ENCODE data around the gene GDPD3.
"Not testable (repeated sequence)": the region's sequence is repeated elsewhere in the genome, so short reads cannot be mapped to it uniquely, and the experiment has no call there.

GDPD3 gene, protein sequence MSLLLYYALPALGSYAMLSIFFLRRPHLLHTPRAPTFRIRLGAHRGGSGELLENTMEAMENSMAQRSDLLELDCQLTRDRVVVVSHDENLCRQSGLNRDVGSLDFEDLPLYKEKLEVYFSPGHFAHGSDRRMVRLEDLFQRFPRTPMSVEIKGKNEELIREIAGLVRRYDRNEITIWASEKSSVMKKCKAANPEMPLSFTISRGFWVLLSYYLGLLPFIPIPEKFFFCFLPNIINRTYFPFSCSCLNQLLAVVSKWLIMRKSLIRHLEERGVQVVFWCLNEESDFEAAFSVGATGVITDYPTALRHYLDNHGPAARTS

DNA sequence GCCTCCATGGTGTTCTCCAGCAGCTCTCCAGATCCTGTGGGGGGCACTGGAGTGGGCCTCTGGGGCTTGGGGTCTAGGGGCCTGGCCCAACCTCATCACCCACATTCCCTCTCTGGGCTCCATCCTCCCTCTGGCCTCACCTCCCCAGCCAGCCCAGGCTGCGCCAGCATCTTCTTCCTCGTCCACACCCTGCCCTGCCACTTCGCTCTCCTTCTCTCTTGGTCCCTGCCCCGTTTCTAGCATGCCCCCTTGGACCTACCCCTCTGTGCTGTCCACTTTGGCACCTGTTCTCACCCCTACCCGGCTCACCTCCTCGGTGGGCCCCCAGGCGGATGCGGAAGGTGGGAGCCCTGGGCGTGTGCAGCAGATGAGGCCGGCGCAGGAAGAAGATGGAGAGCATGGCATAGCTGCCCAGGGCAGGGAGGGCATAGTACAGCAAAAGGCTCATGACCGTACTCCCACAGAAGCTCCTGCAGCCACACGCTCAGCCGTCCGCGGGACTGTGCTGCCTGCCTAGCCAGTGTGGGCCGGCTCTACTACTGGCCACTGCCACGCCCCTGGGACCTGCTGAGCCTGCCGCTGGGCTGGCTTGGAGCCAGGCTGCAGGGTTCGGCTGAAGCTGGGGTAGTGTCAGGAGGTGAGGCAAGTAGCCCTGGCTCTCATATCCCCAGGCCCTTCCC lies at the start of gene GDPD3:
GDPD3 (minus strand) TSS at position 507 of the 680 bp plus-strand sequence; CDS start at position 448, 59 bp downstream.
- no peak for DNase-seq

DNA sequence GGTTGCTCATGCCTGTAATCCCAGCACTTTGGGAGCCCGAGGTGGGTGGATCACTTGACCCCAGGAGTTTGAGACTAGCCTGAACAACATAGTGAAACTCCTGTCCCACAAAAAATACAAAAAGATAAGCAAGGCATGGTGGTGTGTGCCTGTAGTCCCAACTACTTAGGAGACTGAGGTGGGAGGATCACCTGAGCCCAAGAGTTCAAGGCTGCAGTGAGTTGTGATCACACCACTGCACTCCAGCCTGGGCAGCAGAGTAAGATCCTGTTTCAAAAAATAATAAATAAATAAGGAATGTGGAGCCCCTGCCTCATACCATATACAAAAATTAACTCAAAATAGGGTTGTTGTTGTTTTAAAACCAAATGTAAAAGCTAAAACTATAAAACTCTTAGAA lies 43.9 kb upstream of the GDPD3 start:
- DNase-seq = no peak

DNA sequence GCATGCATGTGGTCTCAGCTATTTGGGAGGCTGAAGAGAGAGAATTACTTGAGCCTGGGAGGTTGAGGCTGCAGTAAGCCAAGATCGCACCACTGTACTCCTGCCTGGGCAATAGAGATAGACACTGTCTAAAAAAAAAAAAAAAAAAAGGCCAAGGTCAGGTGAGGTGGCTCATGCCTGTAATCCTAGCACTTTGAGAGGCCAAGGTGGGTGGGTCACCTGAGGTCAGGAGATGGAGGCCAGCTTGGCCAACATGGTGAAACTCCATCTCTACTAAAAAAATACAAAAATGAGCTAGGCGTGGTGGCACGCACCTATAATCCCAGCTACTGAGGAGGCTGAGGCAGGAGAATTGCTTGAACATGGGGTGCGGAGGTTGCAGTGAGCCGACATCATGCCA lies 41.9 kb upstream of the GDPD3 start:
- DNase-seq = no peak

DNA sequence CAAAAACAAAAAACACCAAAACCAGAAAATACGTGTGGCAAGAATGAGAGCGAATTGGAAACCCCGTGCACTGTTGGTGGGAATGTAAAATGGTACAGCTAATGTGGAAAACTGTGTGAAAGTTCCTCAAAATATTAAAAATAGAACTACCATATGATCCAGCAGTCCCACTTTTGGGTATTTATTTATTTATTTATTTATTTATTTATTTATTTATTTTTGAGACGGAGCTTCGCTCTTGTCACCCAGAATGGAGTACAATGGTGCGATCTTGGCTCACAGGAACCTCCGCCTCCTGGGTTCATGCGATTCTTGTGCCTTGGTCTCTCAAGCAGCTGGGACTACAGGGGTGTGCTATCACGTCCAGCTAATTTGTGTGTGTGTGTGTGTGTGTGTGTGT lies 39.2 kb upstream of the GDPD3 start:
- DNase-seq = no peak

DNA sequence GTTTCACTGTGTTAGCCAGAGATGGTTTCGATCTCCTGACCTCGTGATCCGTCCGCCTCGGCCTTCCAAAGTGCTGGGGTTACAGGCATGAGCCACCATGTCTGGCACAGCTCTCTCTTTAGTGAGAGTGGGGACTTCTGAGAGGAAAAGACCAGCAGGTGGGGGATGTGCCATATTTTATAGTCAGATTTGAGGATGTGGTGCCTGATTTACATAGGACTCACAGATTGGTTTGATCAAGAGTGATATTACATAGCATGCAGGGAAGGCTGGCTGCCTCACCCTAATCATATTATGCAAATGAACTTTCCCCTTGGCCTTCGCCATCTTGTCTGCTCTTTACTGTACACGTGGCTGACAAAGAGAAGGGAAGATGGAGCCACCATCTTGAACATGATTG lies 37.8 kb upstream of the GDPD3 start:
- DNase-seq = no peak

DNA sequence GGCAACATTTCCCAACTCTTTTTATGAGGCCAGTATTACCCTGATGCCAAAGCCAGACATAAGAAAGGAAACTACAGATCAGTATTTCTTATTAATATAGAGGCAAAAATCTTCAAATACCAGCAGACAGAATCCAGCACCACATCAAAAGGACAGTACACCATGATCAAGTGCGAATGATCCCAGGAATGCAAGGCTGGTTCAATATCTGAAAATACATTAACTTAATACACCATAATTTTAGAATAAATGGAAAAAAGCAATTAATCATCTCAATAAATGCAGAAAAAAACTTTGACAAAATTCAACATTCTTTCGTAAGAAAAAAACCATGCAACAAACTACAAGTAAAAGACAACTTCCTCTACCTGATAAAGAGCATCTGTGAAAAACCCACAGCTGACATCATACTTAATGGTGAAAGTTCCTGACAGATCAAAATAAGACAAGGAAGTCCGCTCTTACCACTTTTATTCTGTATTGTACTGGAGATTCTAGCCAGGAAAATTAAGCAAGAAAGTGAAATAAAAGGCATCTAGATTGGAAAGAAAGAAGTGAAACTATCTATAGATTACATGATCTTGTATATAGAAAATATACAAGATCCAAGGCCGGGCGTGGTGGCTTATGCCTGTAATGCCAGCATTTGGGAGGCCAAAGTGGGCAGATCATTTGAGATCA lies 36.1 kb upstream of the GDPD3 start:
- no peak for DNase-seq

DNA sequence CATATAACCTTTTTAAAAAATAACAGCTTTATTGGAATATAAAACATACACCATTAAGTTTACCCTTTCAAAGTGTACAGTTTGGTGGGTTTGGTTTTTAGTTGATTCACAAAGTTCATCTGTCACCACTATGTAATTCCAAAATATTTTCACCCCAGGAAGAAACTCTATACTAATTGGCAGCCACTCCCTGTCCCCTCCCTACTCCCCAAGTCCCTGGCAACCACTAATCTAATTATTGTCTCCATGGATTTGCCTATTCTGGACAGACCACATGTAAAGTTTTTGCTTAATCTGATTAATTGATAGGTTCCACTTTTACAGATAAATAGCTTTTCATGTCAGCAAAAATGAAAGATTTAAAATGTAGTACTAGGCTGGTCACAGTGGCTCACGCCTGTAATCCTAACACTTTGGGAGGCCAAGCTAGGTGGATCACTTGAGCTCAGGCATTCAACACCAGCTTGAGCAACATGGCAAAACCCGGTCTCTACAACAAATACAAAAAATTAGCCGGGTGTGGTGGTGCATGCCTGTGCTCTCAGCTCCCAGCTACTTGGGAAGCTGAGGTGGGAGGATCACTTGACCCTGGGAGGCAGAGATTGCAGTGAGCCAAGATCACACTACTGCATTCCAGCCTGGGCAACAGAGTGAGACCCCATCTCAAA lies 34.6 kb upstream of the GDPD3 start:
- no peak for DNase-seq

DNA sequence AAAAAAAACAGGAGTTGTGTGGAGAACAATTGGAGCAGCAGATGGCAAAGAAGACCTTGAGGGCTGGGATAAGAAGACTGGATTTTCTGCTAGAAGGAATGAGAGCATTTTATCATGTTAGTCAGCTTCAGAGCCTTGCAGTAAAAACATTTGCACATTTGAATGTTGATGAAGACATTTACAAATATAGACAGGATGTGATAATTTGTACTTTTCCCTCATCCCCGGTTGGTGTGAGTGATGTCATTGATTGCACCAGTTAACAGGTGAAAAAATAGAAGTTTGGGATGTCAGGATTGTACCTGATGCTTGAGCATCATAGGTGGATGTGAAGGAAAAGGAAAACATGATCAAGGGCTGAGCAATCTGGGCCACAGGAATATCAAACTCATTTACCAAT lies 32.3 kb upstream of the GDPD3 start:
- DNase-seq = no peak

DNA sequence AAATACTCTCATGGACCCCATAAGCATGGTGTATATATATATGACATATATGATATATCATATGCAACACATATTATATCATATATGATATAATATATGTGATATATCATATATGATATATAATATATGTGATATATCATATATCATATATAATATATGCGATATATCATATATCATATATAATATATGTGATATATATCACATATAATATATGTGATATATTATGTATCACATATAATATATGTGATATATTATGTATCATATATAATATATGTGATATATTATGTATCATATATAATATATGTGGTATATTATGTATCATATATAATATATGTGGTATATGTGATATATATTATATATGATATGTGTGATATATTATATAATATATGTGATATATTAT lies 31.6 kb upstream of the GDPD3 start:
- DNase-seq = no peak

DNA sequence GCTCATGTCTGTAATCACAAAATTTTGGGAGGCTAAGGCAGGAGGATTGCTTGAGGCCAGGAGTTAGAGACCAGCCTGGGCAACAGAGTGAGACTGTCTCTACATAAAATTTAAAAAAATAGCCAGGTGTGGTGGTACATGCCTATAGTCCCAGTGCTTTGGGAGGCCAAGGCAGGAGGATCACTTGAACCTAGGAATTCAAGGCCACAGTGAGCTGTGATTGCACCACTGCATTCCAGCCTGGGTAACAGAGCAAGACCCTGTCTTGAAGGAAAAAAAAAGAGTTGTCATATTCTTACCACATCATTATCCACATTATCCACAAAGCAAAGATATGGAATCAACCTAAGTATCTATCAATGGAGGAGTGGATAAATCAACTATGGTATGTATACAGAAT lies 30.7 kb upstream of the GDPD3 start:
- no peak for DNase-seq

DNA sequence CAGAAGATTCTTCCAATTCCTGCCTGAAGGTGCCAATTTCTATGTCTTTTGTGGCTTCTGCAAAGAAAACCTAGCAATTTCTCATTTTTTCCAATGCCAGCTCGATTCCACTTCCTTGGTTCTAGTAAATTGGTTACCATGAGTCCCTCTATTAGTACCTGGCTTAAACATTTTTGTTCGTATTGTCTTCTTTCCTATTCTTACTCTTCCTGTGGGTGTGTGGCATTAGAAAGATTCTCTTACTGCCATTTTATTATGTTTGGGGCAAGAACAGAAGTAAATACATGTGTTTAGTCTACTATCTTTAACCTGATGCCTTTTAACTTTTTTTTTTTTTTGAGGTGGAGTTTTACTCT lies 30.0 kb upstream of the GDPD3 start:
- DNase-seq = no peak

DNA sequence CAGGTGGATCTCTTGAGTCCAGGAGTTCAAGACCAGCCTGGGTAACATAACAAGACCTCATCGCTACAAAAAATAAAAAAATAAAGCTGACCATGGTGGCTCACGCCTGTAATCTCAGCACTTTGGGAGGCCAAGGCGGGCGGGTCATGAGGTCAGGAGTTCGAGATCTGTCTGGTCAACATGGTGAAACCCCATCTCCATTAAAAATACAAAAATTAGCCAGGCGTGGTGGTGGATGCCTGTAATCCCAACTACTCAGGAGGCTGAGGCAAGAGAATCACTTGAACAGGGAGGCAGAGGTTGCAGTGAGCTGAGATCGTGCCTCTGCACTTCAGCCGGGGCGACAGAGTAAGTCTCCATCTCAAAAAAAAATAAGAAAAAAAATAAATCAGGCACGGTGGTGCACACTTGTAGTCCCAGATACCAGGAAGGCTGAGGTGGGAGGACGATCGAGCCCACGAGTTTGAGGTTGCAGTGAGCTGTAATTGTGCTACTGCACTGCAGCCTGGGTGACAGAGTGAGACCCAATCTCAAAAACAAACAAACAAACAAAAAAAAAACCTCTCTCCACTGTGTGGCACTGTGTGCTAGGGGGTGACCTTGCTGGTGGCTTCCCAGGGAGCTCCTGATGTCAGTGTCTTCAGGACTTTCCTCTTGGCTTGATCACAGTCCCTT lies 29.5 kb upstream of the GDPD3 start:
- no peak for DNase-seq

DNA sequence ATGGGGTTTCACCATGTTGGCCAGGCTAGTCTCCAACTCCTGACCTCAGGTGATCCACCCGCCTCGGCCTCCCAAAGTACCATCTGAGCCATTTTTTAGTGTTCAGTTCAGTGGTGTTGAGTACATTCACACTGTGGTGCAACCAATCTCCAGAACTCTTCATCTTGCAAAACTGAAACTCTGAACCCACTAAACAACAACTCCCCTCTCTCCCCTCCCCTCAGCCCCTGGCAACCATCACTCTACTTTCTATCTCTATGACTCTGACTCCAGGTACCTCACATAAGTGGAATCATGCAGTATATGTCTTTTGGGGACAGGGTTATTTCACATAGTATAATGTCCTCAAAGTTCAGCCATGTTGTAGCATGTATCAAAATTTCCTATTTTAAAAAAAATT lies 28.4 kb upstream of the GDPD3 start:
- no peak for DNase-seq

DNA sequence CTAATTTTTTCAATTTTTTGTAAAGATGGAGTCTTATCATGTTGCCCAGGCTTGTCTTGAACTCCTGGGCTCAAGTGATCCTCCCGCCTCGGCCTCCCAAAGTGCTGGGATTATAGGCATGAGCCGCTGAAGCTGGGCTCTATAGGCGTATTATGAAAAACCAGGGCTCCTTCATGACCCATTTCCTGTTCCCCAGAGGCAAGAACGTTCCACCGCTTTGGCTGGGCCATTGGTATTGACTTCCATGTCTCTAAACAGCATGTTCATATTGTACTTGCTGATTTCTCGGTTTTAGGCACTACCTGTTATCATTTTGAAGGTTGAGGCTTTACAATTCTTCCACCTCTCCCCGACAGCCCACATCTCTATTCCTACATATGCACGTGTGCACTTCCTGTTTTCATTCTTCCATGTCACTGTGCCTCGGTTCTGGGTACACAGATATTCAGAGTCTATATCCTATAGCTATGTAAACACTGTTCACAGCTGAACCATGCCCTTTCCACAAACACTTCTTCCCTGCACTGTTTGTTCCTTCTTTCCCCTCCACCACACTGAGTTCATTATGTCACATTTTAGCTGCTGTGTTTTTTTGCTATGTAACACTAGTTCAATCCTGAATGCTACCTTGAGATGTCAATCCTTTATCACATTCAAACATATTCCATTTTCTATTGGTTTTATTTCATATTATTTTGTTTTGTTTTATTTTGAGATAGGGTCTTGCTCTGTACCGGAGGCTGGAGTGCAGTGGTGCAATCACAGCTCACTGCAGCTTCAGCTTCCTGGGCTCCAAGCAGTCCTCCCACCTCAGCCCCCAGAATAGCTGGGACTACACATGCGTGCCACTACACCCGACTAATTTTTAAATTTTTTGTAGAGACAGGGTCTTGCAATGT lies 26.5 kb upstream of the GDPD3 start:
- no peak for DNase-seq

DNA sequence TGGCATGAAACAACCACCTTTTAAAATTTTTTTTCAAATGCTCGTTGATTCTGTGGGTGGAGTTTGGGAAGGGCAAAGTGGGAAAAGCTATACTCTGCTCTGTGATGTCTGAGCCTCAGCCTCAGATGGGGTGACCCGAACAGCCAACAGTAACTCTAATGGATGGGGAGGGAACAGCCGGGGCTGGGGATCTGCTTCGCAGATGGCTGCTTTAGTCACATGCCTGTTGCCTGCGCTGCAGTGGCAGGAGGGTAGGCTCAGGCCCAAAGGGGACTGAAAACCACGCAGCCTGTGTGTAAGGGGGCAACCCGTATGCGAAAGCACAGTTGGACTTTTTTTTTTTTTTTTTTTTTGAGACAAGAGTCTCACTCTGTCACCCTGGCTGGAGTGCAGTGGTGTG lies 24.6 kb upstream of the GDPD3 start:
- no peak for DNase-seq

DNA sequence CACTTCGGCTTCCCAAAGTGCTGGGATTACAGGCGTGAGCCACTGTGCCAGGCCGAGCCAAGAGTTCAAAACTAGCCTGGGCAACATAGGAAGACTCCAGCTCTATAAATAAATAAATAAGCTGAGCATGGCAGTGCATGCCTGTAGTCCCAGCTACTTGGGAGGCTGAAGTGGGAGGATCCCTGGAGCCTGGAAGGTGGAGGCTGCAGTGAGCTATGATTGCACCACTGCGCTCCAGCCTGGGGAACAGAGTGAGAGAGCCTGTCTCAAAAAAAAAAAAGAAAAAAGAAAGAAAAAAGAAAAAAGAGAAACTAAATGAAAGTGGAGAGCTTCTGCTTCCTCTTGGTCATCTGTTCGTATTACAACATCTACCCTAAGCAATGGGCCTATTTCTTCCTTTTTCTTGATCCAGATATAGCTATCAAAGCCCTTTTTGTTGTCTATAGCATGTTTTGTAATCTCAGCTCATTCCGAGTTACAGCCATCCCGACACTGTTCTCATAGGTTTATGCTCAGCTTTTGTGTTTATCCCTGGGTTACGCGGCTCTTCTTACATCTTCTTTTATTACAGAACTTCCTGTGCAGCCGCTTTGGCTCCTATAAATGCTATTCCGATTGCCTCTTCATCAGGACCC lies 23.8 kb upstream of the GDPD3 start:
- no peak for DNase-seq

DNA sequence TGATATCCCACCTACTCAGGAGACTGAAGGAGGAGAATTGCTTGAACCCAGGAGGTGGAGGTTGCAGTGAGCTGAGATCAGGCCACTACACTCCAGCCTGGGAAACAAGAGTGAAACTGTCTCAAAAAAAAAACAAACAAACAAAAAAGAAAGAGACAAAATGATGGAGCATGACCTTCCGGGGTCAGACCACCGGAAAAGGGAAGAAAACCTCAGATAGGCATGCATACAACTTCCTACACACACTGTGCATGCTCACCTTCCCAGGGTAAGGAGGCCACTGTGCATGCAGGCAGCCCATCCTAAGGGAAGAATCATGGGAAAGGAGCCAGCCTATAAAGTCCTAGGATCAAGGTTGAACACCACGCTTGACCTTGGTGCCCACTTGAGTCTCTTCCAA lies 19.3 kb upstream of the GDPD3 start:
- no peak for DNase-seq

DNA sequence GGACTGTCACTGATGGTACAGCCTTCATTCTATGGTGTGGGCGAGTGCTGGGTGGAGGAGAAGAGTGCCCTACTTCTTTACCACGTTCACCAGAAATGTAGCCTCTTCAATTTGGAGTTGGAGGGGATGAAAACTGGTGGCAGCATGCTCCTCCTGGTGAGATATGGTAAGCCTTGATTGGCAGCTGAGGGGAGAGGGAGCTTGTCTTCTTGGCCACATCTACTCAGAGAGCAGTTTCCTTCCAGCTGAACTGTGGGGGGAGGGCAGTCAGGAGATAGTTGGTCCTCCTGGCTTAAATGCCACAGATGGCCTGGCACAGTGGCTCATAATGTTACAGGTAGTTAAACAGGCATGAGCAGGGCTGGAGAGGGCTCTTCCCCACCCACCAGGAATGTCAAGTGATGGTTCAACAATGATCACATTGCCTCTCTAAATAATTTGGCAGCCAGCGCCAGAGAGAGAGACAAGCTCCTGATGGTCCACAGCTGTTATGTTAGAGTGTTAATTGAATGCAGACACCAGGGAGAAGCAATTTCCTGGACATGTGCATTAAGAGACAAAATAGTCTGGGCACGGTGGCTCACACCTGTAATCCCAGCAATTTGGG lies 18.6 kb upstream of the GDPD3 start:
- DNase-seq = no peak

DNA sequence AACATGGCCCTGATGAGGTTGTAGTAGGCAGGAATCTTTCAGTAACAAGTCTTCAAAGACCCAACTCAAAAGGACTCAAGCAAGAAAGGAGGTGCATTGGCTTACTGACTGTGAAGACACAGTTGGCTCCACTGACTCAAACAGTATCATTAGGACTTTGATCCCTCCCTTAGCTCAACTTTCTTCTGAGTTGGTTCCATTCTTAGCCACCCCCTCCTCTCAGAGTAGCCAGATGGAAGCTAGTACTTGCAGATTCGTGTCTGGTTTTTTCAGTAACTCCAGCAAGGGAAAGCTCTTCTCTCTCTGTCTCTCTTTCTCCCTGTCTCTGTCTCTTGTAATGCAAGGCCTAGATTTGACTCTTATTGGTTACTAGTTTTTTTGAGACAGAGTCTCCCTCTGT lies 14.7 kb upstream of the GDPD3 start:
- no peak for DNase-seq

DNA sequence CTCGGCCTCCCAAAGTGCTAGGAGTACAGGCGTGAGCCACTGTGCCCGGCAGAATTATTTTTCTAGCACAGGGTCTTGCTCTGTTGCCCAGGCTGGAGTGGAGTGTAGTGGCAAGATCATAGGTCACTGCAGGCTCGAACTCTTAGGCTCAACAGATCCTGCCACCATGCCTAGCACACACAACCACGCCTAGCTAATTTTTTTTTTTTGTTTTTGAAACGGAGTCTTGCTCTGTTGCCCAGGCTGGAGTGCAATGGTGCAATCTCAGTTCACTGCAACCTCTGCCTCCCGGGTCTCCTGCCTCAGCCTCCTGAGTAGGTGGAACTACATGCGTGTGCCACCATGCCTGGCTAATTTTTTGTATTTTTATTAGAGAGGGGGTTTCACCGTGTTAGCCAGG lies 12.4 kb upstream of the GDPD3 start:
- DNase-seq = not testable (repeated sequence)

DNA sequence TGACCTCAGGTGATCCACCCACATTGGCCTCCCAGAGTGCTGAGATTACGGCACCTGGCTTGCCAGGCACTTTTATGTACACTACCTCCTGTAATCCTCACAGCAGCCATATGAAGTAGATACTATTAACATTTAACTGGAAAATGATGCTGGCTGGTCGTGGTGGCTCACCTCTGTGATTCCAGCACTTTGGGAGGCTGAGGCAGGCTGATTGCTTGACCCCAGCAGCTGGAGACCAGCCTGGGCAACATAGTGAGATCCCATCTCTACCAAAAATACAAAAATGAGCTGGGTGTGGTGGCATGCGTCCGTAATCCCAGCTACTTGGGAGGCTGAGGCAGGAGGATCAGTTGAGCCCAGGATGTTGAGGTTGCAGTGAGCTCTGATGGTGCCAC lies 11.6 kb upstream of the GDPD3 start:
- no peak for DNase-seq

Measured in activated CD8-positive, alpha-beta memory T cell treated with anti-CD3 and anti-CD28 coated beads, Interleukin-2, amount 50 U/mL, for 48 hours (primary cell).